HepG2 (cell line): ENCODE results near the gene SPECC1L. TPM values are rescaled to one million over a fixed set of nuclear protein-coding genes. Genes with fewer than 3 reads are reported as not detected.

Experiments used
- ATAC-seq: fragments of 200-7000 bp; cut with Tn5 transposase; 3 replicates; pipeline ENCODE4 v1.9.1; 2020; ENCODE audit warnings: mild to moderate bottlenecking, moderate library complexity
- BruUV-seq: library from RNA; stranded (reverse); fragments of 400-500 nt; replicated peaks from 2 replicates; lab custom pipeline; 2021; lab: Mats Ljungman, UMichigan
- CTCF ChIA-PET: fragments of 300-600 bp; formaldehyde crosslinking; extraction: SDS; loops from one replicate; lab custom pipeline; 2021; ENCODE audit warnings: low total read pairs, inconsistent platforms, low intra/inter-chr PET ratio; lab: Yijun Ruan, JAX
- POLR2A ChIA-PET: fragments of 350-600 bp; sonication (Branson Sonifier 250); formaldehyde crosslinking; loops from one replicate; lab custom pipeline; 2020; ENCODE audit warnings: antibody characterized with exemption, inconsistent platforms; lab: Yijun Ruan, JAX
- DNase-seq: peaks from one replicate; pipeline ENCODE4 v3.0.0-alpha.2; 2015; ENCODE audit warnings: low spot score
- FAIRE-seq: peaks from 3 replicates; lab custom pipeline; 2011; peaks lifted over from hg19 to GRCh38; lab: Jason Lieb, UNC
- H2AFZ ChIP-seq: one replicate; pipeline ENCODE4 v1.6.1; 2011; ENCODE audit warnings: low read length, inconsistent platforms
- H3K27ac ChIP-seq: fragments of 300-600 bp; 3 replicates; pipeline ENCODE4 v1.8.0; 2011; ENCODE audit warnings: mixed run types, mild to moderate bottlenecking, mixed read lengths, low read length, inconsistent platforms; ENCODE audit not compliant: insufficient read depth; ENCODE audit errors: extremely low read length
- H3K27me3 ChIP-seq, 2 experiments: fragments of 200-600 bp in 1 of 2; 2 replicates in 1 of 2; 3 replicates in 1 of 2; pipeline versions ENCODE4 v1.6.0 to v1.8.0; 2011; ENCODE audit warnings: low read length in 2 of 2, mild to moderate bottlenecking in 2 of 2, moderate library complexity in 2 of 2, inconsistent platforms in 1 of 2; ENCODE audit not compliant: insufficient read depth in 2 of 2, control insufficient read depth in 1 of 2
- H3K36me3 ChIP-seq, 2 experiments: fragments of 200-600 bp in 1 of 2; replicated peaks in 1 of 2; 2 replicates in 1 of 2; 3 replicates in 1 of 2; pipeline versions ENCODE4 v1.5.1 to v1.8.0; 2011; ENCODE audit warnings: low read length in 2 of 2, inconsistent platforms in 1 of 2; ENCODE audit not compliant: insufficient read depth in 2 of 2, control insufficient read depth in 1 of 2
- H3K4me1 ChIP-seq: 2 replicates; pipeline ENCODE4 v1.5.1; 2012; ENCODE audit warnings: low read length, inconsistent platforms; ENCODE audit not compliant: insufficient read depth
- H3K4me2 ChIP-seq: 2 replicates; pipeline ENCODE4 v1.6.0; 2011; ENCODE audit warnings: low read depth, low read length, inconsistent platforms
- H3K4me3 ChIP-seq, 3 experiments: fragments of 200-600 bp in 1 of 3; sonication (generic), shearing (Covaris generic) in 1 of 3; replicated peaks in 1 of 3; 2 replicates each; pipeline ENCODE4 v1.5.1; 2011 to 2016; ENCODE audit warnings: low read length in 3 of 3, inconsistent platforms in 2 of 3, low read depth in 2 of 3, mild to moderate bottlenecking in 2 of 3, control low read depth in 1 of 3, mixed read lengths in 1 of 3; ENCODE audit not compliant: insufficient read depth in 1 of 3
- H3K79me2 ChIP-seq: one replicate; pipeline ENCODE4 v1.6.1; 2011; ENCODE audit warnings: low read length, inconsistent platforms; ENCODE audit not compliant: insufficient read depth
- H3K9ac ChIP-seq: 2 replicates; pipeline ENCODE4 v1.6.0; 2011; ENCODE audit warnings: mild to moderate bottlenecking, low read depth, low read length, inconsistent platforms; ENCODE audit not compliant: insufficient read depth
- H3K9me3 ChIP-seq: 2 replicates; pipeline ENCODE4 v1.5.1; 2012; ENCODE audit warnings: mild to moderate bottlenecking, low read length
- H4K20me1 ChIP-seq: 2 replicates; pipeline ENCODE4 v1.6.0; 2011; ENCODE audit warnings: inconsistent platforms, mild to moderate bottlenecking, low read length, moderate library complexity; ENCODE audit not compliant: insufficient read depth
- ELF4 ChIP-seq: sonication (generic); formaldehyde crosslinking; IDR thresholded peaks from 2 replicates; pipeline ENCODE4 v1.5.0; 2020; ENCODE audit warnings: missing genetic modification reagents, mild to moderate bottlenecking, moderate library complexity, borderline replicate concordance
- FOXJ3 ChIP-seq: sonication (generic); formaldehyde crosslinking; IDR thresholded peaks from 2 replicates; pipeline ENCODE4 v1.4.0; 2020; ENCODE audit warnings: missing genetic modification reagents, mild to moderate bottlenecking, borderline replicate concordance
- KAT2B ChIP-seq: fragments of 150-350 bp; IDR thresholded peaks from 2 replicates; pipeline ENCODE4 v1.6.1; 2014; ENCODE audit warnings: low read depth, low read length, borderline replicate concordance
- NKX3-1 ChIP-seq: sonication (generic); formaldehyde crosslinking; IDR thresholded peaks from 2 replicates; pipeline ENCODE4 v1.5.0; 2020; ENCODE audit warnings: missing genetic modification reagents
- PAWR ChIP-seq: sonication (generic); formaldehyde crosslinking; IDR thresholded peaks from 2 replicates; pipeline ENCODE4 v1.4.0; 2020; ENCODE audit warnings: missing genetic modification reagents, mild to moderate bottlenecking, borderline replicate concordance
- PAXIP1 ChIP-seq: sonication (generic); formaldehyde crosslinking; conservative IDR thresholded peaks from 2 replicates; pipeline ENCODE4 v1.4.0; 2020; ENCODE audit warnings: mild to moderate bottlenecking, missing genetic modification reagents, moderate library complexity
- RFX5 ChIP-seq: IDR thresholded peaks from 2 replicates; pipeline ENCODE4 v1.6.1; 2011; ENCODE audit warnings: low read depth, low read length, improper control_type of control experiment
- RORA ChIP-seq: sonication (generic); formaldehyde crosslinking; IDR thresholded peaks from 2 replicates; pipeline ENCODE4 v1.5.0; 2020; ENCODE audit warnings: mild to moderate bottlenecking, missing genetic modification reagents, moderate library complexity
- SALL1 ChIP-seq: sonication (generic); formaldehyde crosslinking; IDR thresholded peaks from 2 replicates; pipeline ENCODE4 v1.8.0; 2022; ENCODE audit warnings: mild to moderate bottlenecking, missing genetic modification reagents
- SNAPC2 ChIP-seq: sonication (generic); formaldehyde crosslinking; IDR thresholded peaks from 2 replicates; pipeline ENCODE4 v1.8.1; 2022; ENCODE audit warnings: mild to moderate bottlenecking, missing genetic modification reagents
- YY1 ChIP-seq: IDR thresholded peaks from 2 replicates; pipeline ENCODE4 v1.6.1; 2011; ENCODE audit warnings: low read length, low read depth, moderate library complexity, mild to moderate bottlenecking; ENCODE audit not compliant: insufficient read depth, insufficient replicate concordance
- ZKSCAN8 ChIP-seq: IDR thresholded peaks from 2 replicates; pipeline ENCODE4 v1.6.1; 2016; ENCODE audit warnings: borderline replicate concordance, missing genetic modification reagents, missing compliant biosample characterization
- ZNF282 ChIP-seq: fragments of 450-650 bp; IDR thresholded peaks from 2 replicates; pipeline ENCODE4 v1.6.1; 2018; ENCODE audit not compliant: partially characterized antibody
- ZNF367 ChIP-seq: sonication (generic); formaldehyde crosslinking; IDR thresholded peaks from 2 replicates; pipeline ENCODE4 v1.4.0; 2020; ENCODE audit warnings: missing genetic modification reagents, borderline replicate concordance
- ZNF616 ChIP-seq: sonication (generic); formaldehyde crosslinking; IDR thresholded peaks from 2 replicates; pipeline ENCODE4 v1.5.0; 2020; ENCODE audit warnings: low read depth, mild to moderate bottlenecking, missing genetic modification reagents
- WGBS: methylation state at CpG from one replicate; pipeline ENCODE4 v1.1.6; 2017; ENCODE audit warnings: low lambda C conversion rate; 5-methylcytosine and 5-hydroxymethylcytosine counted together
- in situ Hi-C: cut with HindIII; loops from 2 replicates; pipeline ENCODE4 v1.10.0; 2017; ENCODE audit warnings: low pct_unique_long_range_greater_than_20kb; ENCODE audit not compliant: extremely low pct_ligation_motif_present
- intact Hi-C: fragments of 100-400 bp; cut with micrococcal nuclease; formaldehyde crosslinking; loops from one replicate; pipeline ENCODE4 v1.10.0; 2022; ENCODE audit not compliant: unreplicated experiment
- polyA plus RNA-seq, 8 experiments: library from polyadenylated mRNA; depleted of rRNA in 3 of 8; stranded (reverse) in 7 of 8; unstranded in 1 of 8; fragments of >200 nt; fragmentation: Illumina TruSeq in 4 of 8; extraction: Trizol in 4 of 8; gene quantifications; 2 replicates each; pipeline versions ENCODE4 v1.2.1 to v1.2.3, GENCODE V29; 2011 to 2016; ENCODE audit warnings: low read depth in 4 of 8, missing spikeins in 1 of 8, mixed read lengths in 1 of 8; ENCODE audit not compliant: insufficient read depth in 1 of 8
- total RNA-seq, 5 experiments: library from RNA; depleted of rRNA; stranded (reverse); fragments of >200 nt; fragmentation: Illumina TruSeq; extraction: Trizol; gene quantifications; 2 replicates each; pipeline ENCODE4 v1.2.3, GENCODE V29; 2016; ENCODE audit warnings: low read depth in 1 of 5
- TF ChIP-seq, protein P1 (sequence below): sonication (generic); formaldehyde crosslinking; IDR thresholded peaks from 2 replicates; pipeline ENCODE4 v1.8.1; 2023; ENCODE audit warnings: missing genetic modification reagents, mild to moderate bottlenecking, borderline replicate concordance
- TF ChIP-seq, protein P2 (sequence below): sonication (generic); formaldehyde crosslinking; IDR thresholded peaks from 2 replicates; pipeline ENCODE4 v1.4.0; 2020; ENCODE audit warnings: missing genetic modification reagents

The SPECC1L gene
- total and polyA plus RNA-seq, 2 of the 13 experiments (the other 11 are each of a cell fraction or from before 2014, with no cell fraction given) = 14.1 to 30.3 TPM

GRCh38 chr22:24323695-24324094 is 53.1 kb downstream of the SPECC1L start (continued):
- TF ChIP-seq KAT2B (no peak), PAXIP1 (CRISPR knock-in tag) (peak; percentile 54), FOXJ3 (CRISPR knock-in tag) (no peak), SNAPC2 (no peak), YY1 (no peak), SALL1 (CRISPR knock-in tag) (no peak)

- POLR2A ChIA-PET = no interaction called here
- Histone ChIP-seq H2AFZ (no peak overlapping the region), H3K4me1 (peaks cover 26% of the 10 kb centered on the region), H4K20me1 (no peaks in the 10 kb centered on the region), H3K4me3 (peak overlapping the region in 1 of 3 experiments; percentile 2; a peak in 1 of 6 replicates), H3K27me3 (no peaks in the 10 kb centered on the region), H3K9ac (no peak overlapping the region), H3K79me2 (no peaks in the 10 kb centered on the region), H3K36me3 (peaks cover 16 to 67% of the 10 kb centered on the region in 2 experiments), H3K4me2 (no peak overlapping the region), H3K9me3 (no peaks in the 10 kb centered on the region), H3K27ac (peak overlapping the region; percentile 36)
- WGBS = 88% methylated on average over 8 of the region's 8 CpGs
- no peak for FAIRE-seq
- CTCF ChIA-PET = no interaction called here
- in situ Hi-C loops (loop anchor here (10.0 kb wide), 1 partner anchor 191 kb away; no protein-coding TSS in a partner anchor), intact Hi-C loops (loop anchor here (2.0 kb wide), 1 partner anchor 201 kb away; no protein-coding TSS in a partner anchor)
- no peak for DNase-seq
- BruUV-seq = no TSS peak
- ATAC-seq = no peak
- TF ChIP-seq ZKSCAN8 (no peak), ZNF282 (no peak), NKX3-1 (CRISPR knock-in tag) (no peak), RFX5 (no peak), PAWR (CRISPR knock-in tag) (no peak), ELF4 (no peak), RORA (CRISPR knock-in tag) (no peak), ZNF367 (no peak), ZNF616 (CRISPR knock-in tag) (no peak)
- TF ChIP-seq, protein P1, sequence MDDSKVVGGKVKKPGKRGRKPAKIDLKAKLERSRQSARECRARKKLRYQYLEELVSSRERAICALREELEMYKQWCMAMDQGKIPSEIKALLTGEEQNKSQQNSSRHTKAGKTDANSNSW = no peak
- TF ChIP-seq, protein P2, sequence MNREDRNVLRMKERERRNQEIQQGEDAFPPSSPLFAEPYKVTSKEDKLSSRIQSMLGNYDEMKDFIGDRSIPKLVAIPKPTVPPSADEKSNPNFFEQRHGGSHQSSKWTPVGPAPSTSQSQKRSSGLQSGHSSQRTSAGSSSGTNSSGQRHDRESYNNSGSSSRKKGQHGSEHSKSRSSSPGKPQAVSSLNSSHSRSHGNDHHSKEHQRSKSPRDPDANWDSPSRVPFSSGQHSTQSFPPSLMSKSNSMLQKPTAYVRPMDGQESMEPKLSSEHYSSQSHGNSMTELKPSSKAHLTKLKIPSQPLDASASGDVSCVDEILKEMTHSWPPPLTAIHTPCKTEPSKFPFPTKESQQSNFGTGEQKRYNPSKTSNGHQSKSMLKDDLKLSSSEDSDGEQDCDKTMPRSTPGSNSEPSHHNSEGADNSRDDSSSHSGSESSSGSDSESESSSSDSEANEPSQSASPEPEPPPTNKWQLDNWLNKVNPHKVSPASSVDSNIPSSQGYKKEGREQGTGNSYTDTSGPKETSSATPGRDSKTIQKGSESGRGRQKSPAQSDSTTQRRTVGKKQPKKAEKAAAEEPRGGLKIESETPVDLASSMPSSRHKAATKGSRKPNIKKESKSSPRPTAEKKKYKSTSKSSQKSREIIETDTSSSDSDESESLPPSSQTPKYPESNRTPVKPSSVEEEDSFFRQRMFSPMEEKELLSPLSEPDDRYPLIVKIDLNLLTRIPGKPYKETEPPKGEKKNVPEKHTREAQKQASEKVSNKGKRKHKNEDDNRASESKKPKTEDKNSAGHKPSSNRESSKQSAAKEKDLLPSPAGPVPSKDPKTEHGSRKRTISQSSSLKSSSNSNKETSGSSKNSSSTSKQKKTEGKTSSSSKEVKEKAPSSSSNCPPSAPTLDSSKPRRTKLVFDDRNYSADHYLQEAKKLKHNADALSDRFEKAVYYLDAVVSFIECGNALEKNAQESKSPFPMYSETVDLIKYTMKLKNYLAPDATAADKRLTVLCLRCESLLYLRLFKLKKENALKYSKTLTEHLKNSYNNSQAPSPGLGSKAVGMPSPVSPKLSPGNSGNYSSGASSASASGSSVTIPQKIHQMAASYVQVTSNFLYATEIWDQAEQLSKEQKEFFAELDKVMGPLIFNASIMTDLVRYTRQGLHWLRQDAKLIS (CRISPR knock-in tag) = no peak
Observed at GRCh38 chr22:24324137-24324536, 53.5 kb downstream of the SPECC1L start.
